ENCODE measurements around the gene LILRA2.
"Not testable (repeated sequence)": the region's sequence is repeated elsewhere in the genome, so short reads cannot be mapped to it uniquely, and the experiment has no call there.

Gene LILRA2

GRCh38 chr19:54577334-54577733, 3.7 kb downstream of the LILRA2 start:
- Histone ChIP-seq H2AFZ (ENCODE audit: low read length) (no peak overlapping the region), H3K9me3 (ENCODE audit: low read length) (no peaks in the 10 kb centered on the region), H3K4me3 (ENCODE audit: low read depth, low read length, poor library complexity, severe bottlenecking) (no peak overlapping the region), H3K27me3 (ENCODE audit: insufficient read depth, low read length) (no peaks in the 10 kb centered on the region), H3K9me2 (ENCODE audit: low read depth, low read length) (no peaks in the 10 kb centered on the region), H3K9ac (ENCODE audit: low read length) (no peak overlapping the region), H3F3A (ENCODE audit: insufficient read depth, low read length) (no peaks in the 10 kb centered on the region), H3K27ac (ENCODE audit: low read depth, low read length, poor library complexity, severe bottlenecking) (no peak overlapping the region), H3K79me2 (ENCODE audit: insufficient read depth, low read length) (no peaks in the 10 kb centered on the region), H3K4me2 (ENCODE audit: low read length) (no peak overlapping the region), H4K20me1 (ENCODE audit: insufficient read depth, low read length) (no peaks in the 10 kb centered on the region), H3K4me1 (ENCODE audit: insufficient read depth, low read length, severe bottlenecking) (peaks cover 6% of the 10 kb centered on the region), H3K36me3 (ENCODE audit: insufficient read depth, low read length) (no peaks in the 10 kb centered on the region)
- TF ChIP-seq EZH2 (IDR thresholded peaks at IDR 0.05; ENCODE audit: borderline replicate concordance, low read length) = no peak
- TF ChIP-seq CTCF (IDR thresholded peaks at IDR 0.05; ENCODE audit: low read length) = no peak

- not testable (repeated sequence) for H3K27ac ChIP-seq (ENCODE audit: low read depth, low read length, poor library complexity, severe bottlenecking); H3K4me3 ChIP-seq (ENCODE audit: low read depth, low read length, poor library complexity, severe bottlenecking); H3F3A ChIP-seq (ENCODE audit: insufficient read depth, low read length); H3K36me3 ChIP-seq (ENCODE audit: insufficient read depth, low read length); H3K4me1 ChIP-seq (ENCODE audit: insufficient read depth, low read length, severe bottlenecking); H3K4me2 ChIP-seq (ENCODE audit: low read length); H3K9me3 ChIP-seq (ENCODE audit: low read length); H2AFZ ChIP-seq (ENCODE audit: low read length); H4K20me1 ChIP-seq (ENCODE audit: insufficient read depth, low read length); H3K79me2 ChIP-seq (ENCODE audit: insufficient read depth, low read length); H3K9me2 ChIP-seq (ENCODE audit: low read depth, low read length); H3K9ac ChIP-seq (ENCODE audit: low read length); H3K27me3 ChIP-seq (ENCODE audit: insufficient read depth, low read length)
These were observed 4.7 kb downstream of the LILRA2 start for GRCh38 chr19:54578268-54578667.

- Histone ChIP-seq H3K9me3 (ENCODE audit: low read length) (no peaks in the 10 kb centered on the region), H3K79me2 (ENCODE audit: insufficient read depth, low read length) (no peaks in the 10 kb centered on the region), H3K9ac (ENCODE audit: low read length) (no peak overlapping the region), H3K27ac (ENCODE audit: low read depth, low read length, poor library complexity, severe bottlenecking) (no peak overlapping the region), H3K9me2 (ENCODE audit: low read depth, low read length) (no peaks in the 10 kb centered on the region), H3K4me2 (ENCODE audit: low read length) (no peak overlapping the region), H3F3A (ENCODE audit: insufficient read depth, low read length) (no peaks in the 10 kb centered on the region), H4K20me1 (ENCODE audit: insufficient read depth, low read length) (no peaks in the 10 kb centered on the region), H2AFZ (ENCODE audit: low read length) (no peak overlapping the region), H3K4me1 (ENCODE audit: insufficient read depth, low read length, severe bottlenecking) (no peaks in the 10 kb centered on the region), H3K36me3 (ENCODE audit: insufficient read depth, low read length) (no peaks in the 10 kb centered on the region), H3K27me3 (ENCODE audit: insufficient read depth, low read length) (no peaks in the 10 kb centered on the region), H3K4me3 (ENCODE audit: low read depth, low read length, poor library complexity, severe bottlenecking) (no peak overlapping the region)
- no peak for TF ChIP-seq CTCF (IDR thresholded peaks at IDR 0.05; ENCODE audit: low read length)
- TF ChIP-seq EZH2 (IDR thresholded peaks at IDR 0.05; ENCODE audit: borderline replicate concordance, low read length) = no peak
These were observed 12.8 kb downstream of the LILRA2 start for GRCh38 chr19:54586397-54586796.

GRCh38 chr19:54587026-54587425, 13.4 kb downstream of the LILRA2 start:
- Histone ChIP-seq H3K27me3 (ENCODE audit: insufficient read depth, low read length) (no peaks in the 10 kb centered on the region), H3K36me3 (ENCODE audit: insufficient read depth, low read length) (no peaks in the 10 kb centered on the region), H3K9me3 (ENCODE audit: low read length) (no peaks in the 10 kb centered on the region), H3K79me2 (ENCODE audit: insufficient read depth, low read length) (no peaks in the 10 kb centered on the region), H3K4me3 (ENCODE audit: low read depth, low read length, poor library complexity, severe bottlenecking) (no peak overlapping the region), H3F3A (ENCODE audit: insufficient read depth, low read length) (no peaks in the 10 kb centered on the region), H3K4me2 (ENCODE audit: low read length) (no peak overlapping the region), H3K27ac (ENCODE audit: low read depth, low read length, poor library complexity, severe bottlenecking) (no peak overlapping the region), H3K4me1 (ENCODE audit: insufficient read depth, low read length, severe bottlenecking) (no peaks in the 10 kb centered on the region), H3K9ac (ENCODE audit: low read length) (no peak overlapping the region), H4K20me1 (ENCODE audit: insufficient read depth, low read length) (no peaks in the 10 kb centered on the region), H3K9me2 (ENCODE audit: low read depth, low read length) (no peaks in the 10 kb centered on the region), H2AFZ (ENCODE audit: low read length) (no peak overlapping the region)
- no peak for TF ChIP-seq CTCF (IDR thresholded peaks at IDR 0.05; ENCODE audit: low read length)
- no peak for TF ChIP-seq EZH2 (IDR thresholded peaks at IDR 0.05; ENCODE audit: borderline replicate concordance, low read length)

- not testable (repeated sequence) for H3F3A ChIP-seq (ENCODE audit: insufficient read depth, low read length); H3K79me2 ChIP-seq (ENCODE audit: insufficient read depth, low read length); H3K9me2 ChIP-seq (ENCODE audit: low read depth, low read length); H3K9me3 ChIP-seq (ENCODE audit: low read length); H4K20me1 ChIP-seq (ENCODE audit: insufficient read depth, low read length); H2AFZ ChIP-seq (ENCODE audit: low read length); H3K27me3 ChIP-seq (ENCODE audit: insufficient read depth, low read length); H3K36me3 ChIP-seq (ENCODE audit: insufficient read depth, low read length); H3K4me1 ChIP-seq (ENCODE audit: insufficient read depth, low read length, severe bottlenecking); H3K27ac ChIP-seq (ENCODE audit: low read depth, low read length, poor library complexity, severe bottlenecking); H3K9ac ChIP-seq (ENCODE audit: low read length); H3K4me3 ChIP-seq (ENCODE audit: low read depth, low read length, poor library complexity, severe bottlenecking); H3K4me2 ChIP-seq (ENCODE audit: low read length)
These were observed 19.9 kb downstream of the LILRA2 start, which contains the start of gene LILRA1 for GRCh38 chr19:54593445-54593844. Gene LILRA1, plus strand, starts transcription at chr19:54593632. Its CDS starts 613 bp downstream, at chr19:54594245.

Data from OCI-LY1 (cell line).